ENCODE data around the gene GHR.
"Not testable (repeated sequence)": the region's sequence is repeated elsewhere in the genome, so short reads cannot be mapped to it uniquely, and the experiment has no call there.

Gene GHR

DNA sequence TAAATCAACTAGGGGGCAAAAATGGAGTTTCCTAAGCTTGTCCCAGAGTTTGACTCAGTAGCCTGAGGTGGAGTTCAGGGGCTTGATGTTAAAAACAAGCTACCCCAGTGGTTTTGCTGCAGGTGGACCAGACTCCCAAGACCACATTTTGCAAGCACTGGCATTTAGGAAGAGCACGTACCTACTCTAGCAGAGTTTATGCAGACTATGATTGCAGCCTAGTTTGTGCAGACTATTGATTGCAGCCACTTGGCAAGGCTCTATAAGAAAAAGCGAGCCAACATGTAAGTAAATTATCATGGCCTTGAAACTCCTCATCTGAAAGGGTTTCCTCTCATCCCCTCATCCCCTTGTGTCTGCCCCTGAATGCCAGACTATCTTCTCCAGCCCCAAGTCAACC lies 231.4 kb downstream of the GHR start:
- no peak for DNase-seq

GRCh38 chr5:42655982-42656650 lies 232.9 kb downstream of the GHR start:
- DNase-seq: no peak

DNA sequence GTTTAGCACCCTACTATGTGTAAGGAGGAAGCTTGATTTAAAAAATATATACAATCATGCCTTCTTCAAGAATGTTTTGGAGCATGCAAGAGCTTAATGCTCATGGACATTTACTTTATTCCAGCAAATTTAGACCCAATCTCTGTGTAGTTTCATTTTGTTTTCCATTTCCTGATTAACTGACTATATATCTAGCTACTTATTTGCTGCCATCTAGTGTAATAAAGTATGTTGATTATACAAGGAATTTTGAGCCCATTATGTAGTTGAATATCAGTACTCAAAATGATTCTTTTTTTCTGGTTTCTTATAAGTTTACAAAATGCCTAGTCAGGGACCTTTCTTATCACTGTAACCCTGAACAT lies 233.4 kb downstream of the GHR start:
- no peak for DNase-seq

DNA sequence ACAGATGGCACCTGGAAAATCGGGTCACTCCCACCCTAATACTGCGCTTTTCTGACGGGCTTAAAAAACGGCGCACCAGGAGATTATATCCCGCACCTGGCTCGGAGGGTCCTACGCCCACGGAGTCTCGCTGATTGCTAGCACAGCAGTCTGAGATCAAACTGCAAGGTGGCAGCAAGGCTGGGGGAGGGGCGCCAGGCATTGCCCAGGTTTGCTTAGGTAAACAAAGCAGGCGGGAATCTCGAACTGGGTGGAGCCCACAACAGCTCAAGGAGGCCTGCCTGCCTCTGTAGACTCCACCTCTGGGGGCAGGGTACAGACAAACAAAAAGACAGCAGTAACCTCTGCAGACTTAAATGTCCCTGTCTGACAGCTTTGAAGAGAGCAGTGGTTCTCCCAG lies 236.6 kb downstream of the GHR start:
- DNase-seq: not testable (repeated sequence)

DNA sequence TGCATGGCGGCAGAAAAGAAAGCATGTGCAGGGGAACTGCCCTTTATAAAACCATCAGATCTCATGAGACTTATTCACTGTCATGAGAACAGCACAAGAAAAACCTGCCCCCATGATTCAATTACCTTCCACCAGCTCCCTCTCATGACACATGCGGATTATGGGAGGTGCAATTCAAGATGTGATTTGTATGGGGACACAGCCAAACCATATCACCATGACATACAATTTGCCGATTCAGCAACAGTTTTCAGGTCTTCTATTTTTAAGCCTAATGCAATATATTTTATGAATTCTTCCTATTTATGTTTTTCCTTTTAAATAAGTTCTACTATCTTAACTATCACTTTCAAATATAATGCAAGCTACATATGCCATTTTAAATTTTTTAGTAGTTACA lies 242.6 kb downstream of the GHR start:
- no peak for DNase-seq

GRCh38 chr5:42666869-42667268 lies 243.6 kb downstream of the GHR start:
- DNase-seq: no peak

DNA sequence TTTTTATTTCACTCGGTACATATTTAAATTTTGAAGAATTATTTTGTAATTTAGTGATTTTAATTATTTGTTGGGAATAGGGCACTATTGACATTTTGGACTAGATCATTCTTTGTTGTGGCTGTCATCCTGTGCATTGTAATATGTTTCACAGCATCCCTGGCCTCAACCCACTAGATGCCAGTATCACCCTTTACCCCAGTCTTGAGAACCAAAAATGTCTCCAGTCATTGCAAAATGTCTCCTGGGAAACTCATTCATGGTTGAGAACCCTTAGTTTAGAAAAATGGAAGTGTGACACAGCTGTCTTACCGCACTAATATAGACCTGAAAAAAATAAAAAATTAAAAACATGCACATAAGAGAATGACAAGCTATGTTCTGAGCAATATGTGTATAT lies 245.0 kb downstream of the GHR start:
- DNase-seq: no peak

GRCh38 chr5:42672925-42673324 lies 249.7 kb downstream of the GHR start:
- DNase-seq: no peak

DNA sequence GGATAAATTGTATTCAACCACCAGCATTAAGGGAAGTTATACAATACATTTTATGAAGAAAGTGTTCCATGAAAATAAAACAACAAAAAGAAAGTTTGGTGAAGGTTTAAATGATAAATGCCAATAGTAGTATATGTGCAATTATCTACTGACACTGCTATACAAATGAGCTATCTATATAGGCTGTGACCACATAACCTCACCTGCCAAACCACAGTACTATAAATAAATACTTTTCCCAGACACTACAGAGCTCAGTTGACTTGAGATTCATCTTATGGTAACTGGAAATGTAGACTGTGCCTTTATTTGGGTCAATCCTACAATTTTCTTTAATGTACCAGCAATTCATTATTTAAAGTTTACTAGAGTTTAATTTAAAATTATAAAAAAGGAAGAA lies 252.4 kb downstream of the GHR start:
- no peak for DNase-seq

DNA sequence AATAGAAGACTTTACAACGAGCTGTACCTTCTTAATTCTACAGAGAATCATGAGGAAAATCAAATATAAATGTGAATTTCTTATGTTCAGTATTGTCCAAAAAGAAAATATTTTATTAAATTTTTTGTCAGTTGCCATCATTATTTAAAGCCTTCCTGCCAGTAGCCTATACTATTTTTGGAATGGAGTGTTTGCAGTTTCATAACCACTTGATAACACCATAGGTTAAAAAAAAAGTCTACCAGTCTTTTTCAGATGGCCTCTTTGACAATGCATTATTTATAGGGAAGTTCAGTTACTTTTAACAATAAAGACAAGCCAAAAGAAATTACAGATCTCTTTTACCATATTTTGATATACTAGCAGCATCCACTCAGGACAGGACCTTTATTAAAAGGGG lies 253.1 kb downstream of the GHR start:
- DNase-seq: no peak

GRCh38 chr5:42677156-42677842 lies 254.1 kb downstream of the GHR start:
- DNase-seq: no peak

- no peak for DNase-seq
Observed at GRCh38 chr5:42680046-42680445, 256.8 kb downstream of the GHR start.

- DNase-seq: not testable (repeated sequence)
Observed at GRCh38 chr5:42685078-42685477, 261.8 kb downstream of the GHR start.

DNA sequence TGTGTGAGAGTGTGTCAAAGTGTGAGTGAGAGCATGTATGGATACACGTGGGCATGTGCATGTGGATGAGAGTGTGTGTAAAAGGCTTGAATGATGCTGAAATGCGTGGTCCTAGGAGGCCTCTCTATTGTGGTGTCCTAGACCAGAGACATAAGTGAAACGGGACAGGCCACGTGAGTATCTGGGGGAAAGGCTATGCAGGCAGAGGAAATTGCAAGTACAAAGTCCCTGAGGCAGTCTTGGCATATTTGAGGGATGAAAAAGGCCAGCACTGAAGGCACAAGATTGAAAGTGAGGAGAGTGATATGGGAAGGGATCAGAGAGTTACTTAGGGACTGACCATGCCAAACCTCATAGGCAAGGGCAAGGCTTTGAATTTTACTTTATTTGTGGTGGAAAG lies 266.2 kb downstream of the GHR start:
- no peak for DNase-seq

DNA sequence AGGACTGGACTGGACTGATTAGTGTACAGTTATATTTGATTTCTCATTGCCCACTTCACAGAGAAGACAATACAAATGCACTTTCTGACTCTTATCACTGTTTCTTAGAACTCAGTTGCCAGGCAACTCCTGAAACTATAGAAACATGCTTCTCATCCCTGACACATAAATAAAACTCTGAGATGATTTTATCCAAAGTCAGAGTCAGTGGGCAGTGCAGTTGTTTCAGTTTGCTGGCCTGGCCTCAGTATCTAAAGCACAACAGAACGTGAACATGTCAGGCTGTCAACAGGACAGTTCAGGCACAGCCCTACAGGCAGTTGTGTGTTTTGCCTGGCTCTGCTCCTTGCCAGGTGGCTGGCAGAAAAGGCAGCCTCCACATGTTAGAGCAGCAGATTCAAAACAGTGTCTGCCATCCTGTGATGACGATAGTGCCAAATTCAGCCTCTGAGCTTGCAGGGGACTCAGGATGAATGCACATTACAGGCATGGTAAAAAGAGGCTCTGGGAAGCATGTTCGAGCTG lies 268.2 kb downstream of the GHR start:
- DNase-seq: no peak

DNA sequence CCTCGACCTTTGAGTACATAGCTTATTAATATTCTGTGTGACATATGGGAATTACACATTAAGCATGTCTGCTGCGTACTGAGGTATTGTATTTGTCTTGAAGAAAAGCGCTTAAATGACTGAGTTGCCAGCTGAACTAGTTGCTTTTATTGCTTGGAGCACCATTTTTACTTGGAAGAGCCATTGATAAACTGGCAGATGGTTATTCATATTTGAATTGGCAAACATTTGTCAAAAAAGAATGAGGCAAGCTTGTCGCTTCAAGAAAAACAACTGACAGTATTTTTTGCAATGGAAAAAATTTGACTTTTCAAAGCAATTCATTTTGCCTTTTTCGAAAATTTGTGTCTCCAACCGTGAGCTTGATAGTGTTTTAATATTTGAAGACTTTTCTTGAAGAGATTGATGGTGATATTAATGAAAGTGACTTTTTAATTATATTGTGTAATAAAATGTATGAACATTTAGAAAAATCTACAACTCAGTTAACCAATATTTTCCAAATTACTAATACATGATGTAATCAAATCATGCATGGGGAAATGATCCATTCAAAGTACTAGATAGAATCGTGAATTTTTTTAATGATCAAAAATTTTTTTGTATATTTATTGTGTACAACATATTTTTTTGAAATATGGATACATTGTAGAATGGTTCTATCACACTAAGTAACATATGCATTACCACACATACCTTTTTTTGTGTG lies 278.3 kb downstream of the GHR start:
- DNase-seq: no peak

GRCh38 chr5:42703238-42703637 lies 280.0 kb downstream of the GHR start:
- DNase-seq: no peak

GRCh38 chr5:42715785-42716184 lies 292.5 kb downstream of the GHR start:
- no peak for DNase-seq

GRCh38 chr5:42718591-42718990 lies 295.4 kb downstream of the GHR start:
- no peak for DNase-seq

DNA sequence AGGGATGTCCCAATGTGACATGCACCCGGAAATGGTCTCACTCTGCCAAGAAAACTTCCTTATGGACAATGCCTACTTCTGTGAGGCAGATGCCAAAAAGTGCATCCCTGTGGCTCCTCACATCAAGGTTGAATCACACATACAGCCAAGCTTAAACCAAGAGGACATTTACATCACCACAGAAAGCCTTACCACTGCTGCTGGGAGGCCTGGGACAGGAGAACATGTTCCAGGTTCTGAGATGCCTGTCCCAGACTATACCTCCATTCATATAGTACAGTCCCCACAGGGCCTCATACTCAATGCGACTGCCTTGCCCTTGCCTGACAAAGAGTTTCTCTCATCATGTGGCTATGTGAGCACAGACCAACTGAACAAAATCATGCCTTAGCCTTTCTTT lies 295.8 kb downstream of the GHR start:
- DNase-seq: no peak

DNA sequence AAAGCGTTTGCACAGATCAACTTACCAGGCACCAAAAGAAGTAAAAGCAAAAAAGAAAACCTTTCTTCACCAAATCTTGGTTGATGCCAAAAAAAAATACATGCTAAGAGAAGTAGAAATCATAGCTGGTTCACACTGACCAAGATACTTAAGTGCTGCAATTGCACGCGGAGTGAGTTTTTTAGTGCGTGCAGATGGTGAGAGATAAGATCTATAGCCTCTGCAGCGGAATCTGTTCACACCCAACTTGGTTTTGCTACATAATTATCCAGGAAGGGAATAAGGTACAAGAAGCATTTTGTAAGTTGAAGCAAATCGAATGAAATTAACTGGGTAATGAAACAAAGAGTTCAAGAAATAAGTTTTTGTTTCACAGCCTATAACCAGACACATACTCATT lies 297.0 kb downstream of the GHR start:
- no peak for DNase-seq

GRCh38 chr5:42721484-42721883 lies 298.2 kb downstream of the GHR start:
- no peak for DNase-seq

GRCh38 chr5:42734531-42735058 lies 311.4 kb downstream of the GHR start:
- DNase-seq: not testable (repeated sequence)

- no peak for DNase-seq
Observed at GRCh38 chr5:42740920-42741319, 317.7 kb downstream of the GHR start.
